ENCODE results near the gene ATP11A. TPM values are rescaled to one million over a fixed set of nuclear protein-coding genes. Genes with fewer than 3 reads are reported as not detected.
"Not testable (repeated sequence)": the region's sequence is repeated elsewhere in the genome, so short reads cannot be mapped to it uniquely, and the experiment has no call there.

ATP11A gene
- total RNA-seq, 1 donor from 2014 or later: 9.4 TPM

DNA sequence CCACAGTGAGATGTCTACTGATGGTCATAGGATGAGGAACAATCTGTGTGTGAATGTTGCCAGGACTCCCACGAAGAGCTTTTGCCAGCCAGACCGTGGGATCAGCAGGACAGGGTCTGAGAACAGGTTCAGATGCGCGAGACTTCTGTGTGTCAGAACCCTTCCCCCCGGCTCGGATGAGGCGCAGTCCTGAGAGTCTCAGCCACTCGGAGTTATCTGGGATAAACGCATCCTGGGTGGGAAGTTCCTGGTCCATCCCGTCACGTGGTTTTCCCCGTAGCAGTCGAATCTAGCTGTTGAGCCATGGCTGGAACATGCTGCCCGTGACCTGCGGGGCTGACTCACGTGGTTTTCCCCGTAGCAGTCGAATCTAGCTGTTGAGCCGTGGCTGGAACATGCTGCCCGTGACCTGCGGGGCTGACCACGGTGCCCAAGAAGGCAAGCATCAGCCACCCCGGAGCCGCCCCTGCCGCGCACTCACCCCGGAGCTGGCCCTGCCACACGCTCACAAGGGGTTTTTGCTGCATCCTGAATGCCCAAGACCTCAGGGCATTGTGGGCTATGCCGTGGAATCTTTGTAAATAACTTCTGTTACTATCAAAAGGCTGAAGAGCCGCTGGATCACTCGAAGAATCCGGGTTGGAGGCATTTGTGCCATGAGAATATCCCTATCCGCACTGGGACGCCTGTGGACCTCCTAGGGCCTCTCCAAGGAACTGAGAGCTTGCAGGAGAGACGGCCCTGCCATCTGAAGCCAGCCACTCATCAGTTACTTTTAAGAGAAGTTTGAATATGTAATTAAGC, 148.4 kb downstream of the ATP11A start:
- DNase-seq (ENCODE audit: low spot score): no peak

DNA sequence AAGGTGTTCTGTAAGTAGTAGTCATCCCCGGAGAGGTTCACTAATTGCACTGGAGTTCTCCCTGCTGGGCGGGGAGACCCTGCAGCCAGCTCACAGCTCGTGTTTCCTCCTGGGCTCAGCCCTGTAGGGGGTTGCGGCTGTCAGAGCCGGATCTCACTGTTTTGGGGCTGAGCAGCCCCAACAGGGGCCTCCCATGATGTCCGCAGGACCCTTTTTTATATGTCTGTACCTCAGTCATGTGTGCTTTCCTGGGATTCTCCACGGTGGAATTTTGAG, 148.9 kb downstream of the ATP11A start:
- DNase-seq (ENCODE audit: low spot score): no peak

DNA sequence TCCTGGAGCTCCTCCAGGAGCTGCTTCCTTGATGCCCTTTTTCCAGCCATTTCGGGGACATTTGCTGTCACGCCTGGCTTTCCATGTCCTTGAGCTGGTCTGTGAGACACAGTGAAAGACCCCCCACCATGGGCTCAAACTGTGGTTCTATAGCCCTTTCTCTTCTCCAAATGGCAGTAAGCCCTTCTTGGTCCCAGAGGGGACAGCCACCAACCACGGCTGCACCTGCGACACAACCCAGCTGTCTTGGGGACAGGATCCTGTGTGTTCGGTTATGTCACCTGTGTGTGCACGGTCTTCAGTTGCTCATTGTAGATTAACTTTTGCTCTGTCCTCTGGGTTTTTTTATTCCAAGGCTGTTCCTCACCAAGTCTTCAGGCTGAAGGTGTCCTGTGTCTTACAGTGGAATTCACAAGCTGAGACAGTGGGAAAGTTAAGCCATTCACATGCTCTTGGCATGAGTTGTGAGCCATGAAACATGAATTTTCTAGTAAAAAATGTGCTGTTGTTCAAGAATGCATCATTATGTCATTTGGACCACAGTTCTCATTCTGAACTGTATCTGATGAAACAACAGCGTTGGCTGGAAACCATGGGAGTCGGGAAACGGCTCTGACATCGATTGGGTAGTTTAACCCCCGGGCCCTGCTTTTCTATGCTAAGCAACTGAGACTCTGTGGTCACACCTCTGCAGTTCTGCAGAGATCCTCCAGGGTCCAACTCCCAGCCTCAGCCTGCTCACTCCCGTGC, 149.7 kb downstream of the ATP11A start:
- DNase-seq (ENCODE audit: low spot score): no peak

DNA sequence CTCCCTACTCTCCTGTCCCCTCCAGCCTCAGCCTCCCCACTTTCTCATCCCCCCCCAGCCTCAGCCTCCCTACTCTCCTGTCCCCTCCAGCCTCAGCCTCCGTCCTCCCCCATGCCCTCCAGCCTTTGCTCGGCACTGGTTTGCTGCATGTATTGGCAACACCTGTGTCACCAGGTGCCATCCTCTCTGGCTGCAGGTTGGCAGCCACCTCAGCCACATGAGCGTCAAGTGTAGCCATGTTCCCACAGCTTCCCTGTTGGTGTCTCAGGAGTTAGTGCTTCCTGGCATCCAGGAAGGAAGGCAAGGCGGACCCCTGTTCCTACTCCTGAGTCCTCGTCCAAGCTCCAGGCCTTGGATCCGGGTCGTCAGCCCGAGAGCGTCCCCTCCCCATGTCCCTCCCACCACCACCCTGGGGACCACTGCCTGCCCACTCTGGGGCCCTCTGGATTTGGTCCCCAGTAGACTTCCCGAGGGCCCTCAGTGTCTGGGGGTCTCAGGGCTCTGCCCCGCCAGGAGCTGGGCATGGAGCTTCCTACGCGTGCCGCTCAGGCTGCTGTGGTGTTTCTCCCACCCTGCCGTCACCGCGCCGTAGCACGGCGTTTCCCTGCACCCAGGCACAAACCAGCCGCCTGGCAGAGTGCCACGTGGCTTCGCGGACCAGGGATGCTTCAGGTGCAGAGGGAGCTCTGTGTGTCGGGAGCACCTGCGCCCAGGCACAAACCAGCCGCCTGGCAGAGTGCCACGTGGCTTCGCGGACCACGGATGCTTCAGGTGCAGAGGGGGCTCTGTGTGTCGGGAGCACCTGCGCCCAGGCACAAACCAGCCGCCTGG, 150.8 kb downstream of the ATP11A start:
- no peak for DNase-seq (ENCODE audit: low spot score)

DNA sequence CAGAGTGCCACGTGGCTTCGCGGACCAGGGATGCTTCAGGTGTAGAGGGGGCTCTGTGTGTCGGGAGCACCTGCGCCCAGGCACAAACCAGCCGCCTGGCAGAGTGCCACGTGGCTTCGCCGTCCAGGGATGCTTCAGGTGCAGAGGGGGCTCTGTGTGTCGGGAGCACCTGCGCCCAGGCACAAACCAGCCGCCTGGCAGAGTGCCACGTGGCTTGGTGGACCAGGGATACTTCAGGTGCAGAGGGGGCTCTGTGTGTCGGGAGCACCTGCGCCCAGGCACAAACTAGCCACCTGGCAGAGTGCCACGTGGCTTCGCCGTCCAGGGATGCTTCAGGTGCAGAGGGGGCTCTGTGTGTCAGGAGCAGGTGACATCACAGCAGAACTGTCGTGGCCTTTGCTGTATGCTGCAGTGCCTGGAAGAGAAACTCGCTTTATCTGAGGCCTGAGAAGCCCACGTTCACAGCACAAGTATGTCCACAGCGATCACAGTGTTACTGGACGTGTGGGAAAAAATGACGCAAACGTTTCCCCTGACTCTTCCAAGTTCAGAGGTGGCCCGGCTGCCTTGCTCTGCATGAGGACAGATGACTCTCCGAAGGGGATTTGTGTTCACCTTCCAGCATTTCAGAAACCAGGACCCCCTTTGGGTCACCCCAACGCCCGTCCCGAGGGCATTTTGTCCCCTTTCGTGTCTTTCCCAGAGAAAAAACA, 151.6 kb downstream of the ATP11A start:
- not testable (repeated sequence) for DNase-seq (ENCODE audit: low spot score)

DNA sequence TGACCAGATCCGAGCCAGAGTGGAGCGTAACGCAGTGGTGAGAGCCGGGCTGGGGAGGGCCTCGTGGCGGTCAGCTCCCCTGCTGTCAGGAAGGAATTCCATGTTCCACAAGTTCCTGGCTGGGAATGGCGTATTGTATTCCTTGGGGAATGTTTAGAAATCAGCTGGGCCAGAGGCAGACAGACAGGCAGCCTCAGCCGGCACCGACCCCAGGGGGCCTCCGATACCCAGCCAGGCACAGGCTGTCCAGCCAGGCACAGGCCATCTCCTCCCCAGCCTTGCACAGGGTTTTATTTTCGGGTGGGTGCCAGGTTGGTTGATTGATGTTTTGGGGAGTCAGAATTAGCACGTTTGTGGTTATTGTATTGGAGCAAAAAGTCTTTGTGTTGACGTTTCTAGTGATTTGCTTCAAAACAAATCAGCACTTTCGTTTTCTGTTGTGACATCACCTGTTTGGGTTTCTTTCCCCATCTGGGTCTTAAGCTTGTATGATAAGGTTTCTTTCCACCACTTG, 152.6 kb downstream of the ATP11A start:
- DNase-seq (ENCODE audit: low spot score): no peak

DNA sequence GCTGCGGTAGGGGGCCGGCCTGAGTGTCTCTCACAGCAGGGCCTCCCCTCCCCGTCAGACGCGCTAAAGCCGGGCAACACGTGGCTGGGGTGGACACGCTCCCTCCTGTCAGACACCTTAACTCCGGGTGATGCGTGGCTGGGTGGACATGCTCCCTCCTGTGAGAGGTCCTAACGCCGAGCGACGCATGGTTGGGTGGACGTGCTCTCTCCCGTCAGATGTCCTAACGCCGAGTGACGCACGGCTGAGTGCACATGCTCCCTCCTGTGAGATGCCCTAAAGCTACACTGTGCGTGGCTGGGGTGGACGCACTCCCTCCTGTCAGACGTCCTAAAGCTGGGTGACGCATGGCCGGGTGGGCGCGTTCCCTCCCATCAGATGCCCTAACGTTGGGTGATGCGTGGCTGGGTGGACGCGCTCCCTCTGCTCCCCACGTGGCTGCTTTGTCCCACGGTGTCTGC, 153.1 kb downstream of the ATP11A start:
- no peak for DNase-seq (ENCODE audit: low spot score)

DNA sequence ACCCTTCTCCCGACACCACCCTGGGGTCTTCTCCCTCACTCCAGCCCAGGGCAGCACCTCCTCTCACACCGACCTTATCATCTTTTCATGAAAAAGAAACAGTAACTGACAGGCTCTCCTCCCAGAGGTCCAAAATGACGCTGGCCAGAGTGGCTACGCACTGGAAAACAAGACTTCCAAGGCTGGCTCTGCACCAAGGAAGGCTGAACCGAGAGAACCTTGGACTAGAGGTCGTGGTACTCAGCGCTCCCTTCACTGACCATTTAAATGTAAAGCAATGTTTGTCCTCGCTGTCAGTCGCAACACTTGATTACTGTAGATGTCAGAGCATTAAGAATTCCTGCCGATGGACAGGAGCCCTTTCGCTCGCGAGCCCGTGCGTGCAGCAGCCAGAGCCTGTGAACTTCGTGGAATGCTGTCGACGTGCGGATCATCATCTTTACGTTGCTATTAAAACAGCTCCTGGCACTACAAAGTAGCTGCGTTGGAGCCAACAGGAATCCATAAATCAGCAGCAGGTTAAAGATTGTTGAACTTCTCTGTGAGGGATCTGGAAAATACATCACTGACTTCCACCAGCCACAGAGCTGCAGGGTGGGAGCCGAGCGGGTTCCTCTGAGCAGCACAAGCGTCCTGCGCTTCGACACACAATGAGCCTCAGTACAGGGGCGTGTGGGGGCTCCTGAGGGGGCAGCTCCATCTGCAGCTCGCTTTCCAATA, 153.7 kb downstream of the ATP11A start:
- peak; percentile 66 for DNase-seq (ENCODE audit: low spot score)

DNA sequence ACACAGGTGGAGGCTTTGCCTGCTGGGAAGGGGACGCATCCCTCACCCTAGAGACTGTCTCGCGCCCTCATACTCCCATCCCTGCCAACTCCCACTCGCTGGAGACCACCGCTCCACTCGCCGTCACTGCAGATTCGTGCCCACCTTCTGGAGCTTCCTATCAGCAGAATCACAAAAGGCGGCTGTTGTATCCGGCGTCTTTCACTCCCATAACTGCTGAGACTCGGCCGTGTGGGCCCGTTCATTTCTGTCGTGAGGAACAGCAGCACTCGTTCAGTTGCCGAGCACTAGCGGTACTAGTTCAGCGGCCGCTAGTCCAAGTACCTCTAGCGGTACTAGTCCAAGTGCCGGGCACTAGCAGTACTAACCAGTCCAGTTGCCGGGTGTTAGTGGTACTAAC, 154.6 kb downstream of the ATP11A start:
- DNase-seq (ENCODE audit: low spot score): no peak

DNA sequence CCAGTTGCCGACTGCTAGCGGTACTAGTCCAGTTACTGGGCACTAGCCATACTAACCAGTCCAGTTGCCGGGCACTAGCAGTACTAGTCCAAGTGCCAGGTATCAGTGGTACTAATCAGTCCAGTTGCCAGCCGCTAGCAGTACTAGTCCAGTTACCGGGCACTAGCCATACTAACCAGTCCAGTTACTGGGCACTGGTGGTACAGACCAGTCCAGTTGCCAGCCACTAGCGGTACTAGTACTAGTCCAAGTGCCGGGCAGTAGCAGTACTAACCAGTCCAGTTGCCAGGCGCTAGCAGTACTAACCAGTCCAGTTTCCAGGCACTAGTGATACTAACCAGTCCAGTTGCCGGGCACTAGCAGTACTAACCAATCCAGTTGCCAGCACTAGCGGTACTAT, 155.0 kb downstream of the ATP11A start:
- DNase-seq (ENCODE audit: low spot score): no peak

DNA sequence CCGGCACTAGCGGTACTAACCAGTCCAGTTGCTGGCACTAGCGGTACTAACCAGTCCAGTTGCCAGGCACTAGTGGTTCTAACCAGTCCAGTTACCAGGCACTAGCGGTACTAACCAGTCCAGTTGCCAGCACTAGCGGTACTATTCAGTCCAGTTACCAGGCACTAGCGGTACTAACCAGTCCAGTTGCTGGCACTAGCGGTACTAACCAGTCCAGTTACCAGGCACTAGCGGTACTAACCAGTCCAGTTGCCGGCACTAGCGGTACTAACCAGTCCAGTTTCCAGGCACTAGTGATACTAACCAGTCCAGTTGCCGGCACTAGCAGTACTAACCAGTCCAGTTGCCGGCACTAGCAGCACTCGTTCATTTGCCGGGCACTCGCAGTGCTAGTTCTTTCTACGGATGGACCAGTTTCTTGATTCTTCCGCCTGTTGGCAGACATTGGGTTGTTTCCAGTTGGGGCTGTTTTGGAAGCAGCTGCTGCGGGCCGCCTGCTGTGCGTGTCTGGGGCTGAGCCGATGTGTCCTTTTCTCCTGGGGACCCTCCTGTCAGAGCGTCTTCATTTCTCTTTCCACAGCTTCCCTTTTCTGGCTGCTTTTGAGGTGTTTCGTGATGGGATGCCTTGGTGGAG, 155.8 kb downstream of the ATP11A start:
- no peak for DNase-seq (ENCODE audit: low spot score)

DNA sequence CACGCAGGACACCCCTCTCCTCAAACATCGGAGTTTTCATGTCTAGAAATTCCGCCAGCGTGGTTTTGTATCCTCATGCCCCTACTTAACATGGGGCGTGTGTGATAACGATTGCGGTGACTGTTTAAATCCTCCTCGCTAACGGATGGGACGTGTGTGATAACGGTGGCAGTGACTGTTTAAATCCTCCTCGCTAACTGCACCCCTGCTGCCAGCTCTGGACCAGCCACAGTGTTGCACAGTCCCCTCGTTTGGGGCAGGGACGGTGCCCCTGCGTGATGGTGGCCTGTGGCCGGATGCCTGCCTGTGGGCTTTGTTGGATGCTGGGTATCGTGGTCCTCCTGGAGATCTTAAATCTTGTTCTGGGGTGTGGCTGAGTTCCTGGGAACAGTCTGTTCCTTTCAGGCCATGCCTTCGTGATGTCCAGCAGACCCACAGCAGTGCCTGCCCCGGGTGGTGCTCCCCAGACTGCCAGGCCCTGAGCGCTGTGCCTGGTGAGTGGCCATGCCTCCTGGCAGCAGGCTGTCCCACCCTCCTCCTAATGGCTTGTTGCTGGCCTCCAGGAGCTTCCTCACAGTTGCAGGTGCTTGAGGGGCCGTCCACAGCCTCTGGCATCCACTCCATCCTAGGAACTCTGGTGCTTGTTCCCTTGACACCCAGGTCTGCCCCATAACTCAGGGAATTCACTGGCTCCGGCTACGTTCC, 156.7 kb downstream of the ATP11A start:
- DNase-seq (ENCODE audit: low spot score): no peak

DNA sequence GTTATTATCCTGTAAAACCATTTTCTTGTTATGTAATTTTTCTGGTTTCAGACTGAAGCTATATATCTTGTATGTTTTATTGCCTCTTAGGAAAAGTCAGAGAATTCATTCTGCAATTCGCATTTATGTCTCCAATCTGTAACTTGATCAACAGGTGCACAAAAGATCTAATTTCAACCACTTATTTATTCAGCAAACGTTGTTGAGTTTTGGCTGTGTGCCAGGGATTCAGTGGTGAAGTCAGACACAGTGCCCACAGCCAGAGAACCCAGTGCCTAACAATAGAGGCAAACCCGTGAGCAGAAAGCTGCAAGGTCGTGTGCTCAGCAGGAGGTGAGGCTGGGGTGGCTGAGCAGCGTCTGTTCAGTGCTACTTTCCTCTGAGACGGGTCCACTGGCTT, 159.7 kb downstream of the ATP11A start:
- no peak for DNase-seq (ENCODE audit: low spot score)

DNA sequence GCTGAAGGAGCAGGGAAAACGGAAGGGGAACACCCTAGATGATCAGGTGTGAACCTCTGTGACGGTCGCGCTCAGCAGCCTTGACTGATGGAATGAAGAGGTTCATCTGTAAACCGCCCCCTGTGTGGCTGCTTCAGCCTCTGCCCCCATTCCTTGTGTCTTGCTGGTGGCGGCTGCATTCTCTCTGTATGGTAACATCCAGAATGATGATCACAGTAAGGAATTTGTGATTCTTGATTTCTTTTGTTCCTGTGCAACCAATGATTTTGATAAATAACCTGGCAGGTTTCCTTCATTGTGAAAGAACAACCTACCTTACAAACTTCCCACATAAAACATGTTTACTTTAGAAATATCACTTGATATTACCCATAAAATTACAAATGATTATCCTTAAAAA, 160.4 kb downstream of the ATP11A start:
- DNase-seq (ENCODE audit: low spot score): no peak

DNA sequence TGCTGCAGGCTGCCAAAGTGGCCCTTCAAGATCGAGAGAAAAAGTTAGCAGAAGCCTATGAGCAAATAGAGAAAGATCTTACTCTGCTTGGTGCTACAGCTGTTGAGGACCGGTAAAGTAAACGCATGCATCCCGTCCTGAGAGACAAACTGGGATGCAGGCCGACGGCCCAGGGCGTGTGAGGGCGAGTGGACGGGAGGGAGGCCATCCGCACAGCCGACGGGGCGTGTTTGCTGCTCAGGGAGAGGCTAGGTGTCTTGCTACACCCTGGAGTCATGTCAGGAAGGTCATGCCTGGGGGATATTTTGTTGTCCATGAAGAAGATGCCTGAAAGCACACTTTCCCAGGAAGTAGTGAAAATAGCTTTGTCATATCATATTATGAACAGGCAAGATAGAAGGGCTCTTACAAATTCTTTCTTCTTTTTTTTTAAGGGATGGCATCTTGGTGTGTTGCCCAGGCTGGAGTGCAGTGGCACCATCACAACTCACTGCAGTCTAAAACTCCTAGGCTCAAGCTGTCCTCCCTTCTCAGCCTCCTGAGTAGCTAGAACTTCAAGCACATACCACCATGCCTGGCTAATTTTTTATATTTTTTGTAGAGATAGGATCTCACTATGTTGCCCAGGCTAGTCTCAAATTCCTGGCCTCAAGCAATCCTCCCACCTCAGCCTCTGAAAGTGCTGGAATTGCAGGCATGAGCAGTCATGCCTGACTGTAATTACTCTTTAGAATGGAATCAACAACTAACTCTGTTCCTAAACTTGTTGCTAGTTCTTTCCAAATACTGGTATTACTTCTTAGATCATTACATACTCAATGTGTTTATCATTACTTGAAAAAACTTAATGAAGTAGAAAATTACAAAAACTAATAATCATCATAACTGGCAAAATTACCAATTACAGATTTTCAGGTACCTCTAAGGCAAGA, 161.5 kb downstream of the ATP11A start:
- no peak for DNase-seq (ENCODE audit: low spot score)

DNA sequence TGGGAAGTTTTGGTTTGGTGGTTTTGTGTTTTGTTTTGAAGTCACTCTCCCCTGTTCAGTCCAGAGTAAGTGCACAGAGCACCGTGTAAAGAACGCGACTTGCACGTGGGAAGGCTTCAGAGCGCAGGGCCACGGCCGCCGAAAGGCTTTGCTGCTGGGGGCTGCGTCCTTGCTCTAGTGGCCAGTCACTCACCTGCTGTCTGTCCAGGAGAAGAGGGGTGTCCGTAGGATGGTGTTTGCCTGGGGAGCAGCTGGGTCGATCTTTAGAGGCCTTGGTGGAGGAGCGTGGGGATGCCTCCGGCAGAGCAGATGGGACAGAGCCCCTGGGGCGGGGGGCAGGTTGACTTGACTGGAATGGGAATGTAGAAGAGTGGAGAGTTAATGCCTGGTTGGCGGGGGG, 162.6 kb downstream of the ATP11A start:
- DNase-seq (ENCODE audit: low spot score): no peak

DNA sequence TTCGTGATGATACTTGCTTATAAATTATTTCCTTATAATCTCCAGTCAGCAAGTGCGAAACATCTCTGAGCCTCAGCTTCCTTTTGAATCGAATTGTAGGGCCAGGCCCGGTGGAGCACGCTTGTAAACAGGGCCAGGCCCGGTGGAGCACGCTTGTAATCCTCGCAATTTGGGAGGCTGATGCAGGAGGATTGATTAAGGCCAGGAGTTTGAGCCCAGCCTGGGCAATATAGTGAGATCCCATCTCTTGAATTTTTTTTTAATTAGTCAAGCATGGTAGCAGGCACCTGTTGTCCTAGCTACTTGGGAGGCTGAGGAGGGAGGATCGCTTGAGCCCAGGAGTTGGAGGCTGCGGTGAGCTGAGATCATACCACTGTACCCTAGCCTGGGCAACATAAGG, 163.0 kb downstream of the ATP11A start:
- no peak for DNase-seq (ENCODE audit: low spot score)

DNA sequence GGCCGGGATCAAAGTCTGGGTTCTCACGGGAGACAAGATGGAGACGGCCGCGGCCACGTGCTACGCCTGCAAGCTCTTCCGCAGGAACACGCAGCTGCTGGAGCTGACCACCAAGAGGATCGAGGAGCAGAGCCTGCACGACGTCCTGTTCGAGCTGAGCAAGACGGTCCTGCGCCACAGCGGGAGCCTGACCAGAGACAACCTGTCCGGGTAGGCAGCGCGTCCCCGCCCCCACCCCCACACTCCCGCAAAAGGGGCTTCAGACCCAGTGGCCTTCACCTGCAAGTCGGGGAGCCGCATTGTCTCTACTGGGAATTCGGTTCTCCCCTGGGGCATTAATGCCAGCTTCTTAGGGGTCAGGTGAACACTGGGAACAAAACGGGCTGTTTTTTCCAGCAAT, 164.5 kb downstream of the ATP11A start:
- DNase-seq (ENCODE audit: low spot score): no peak

DNA sequence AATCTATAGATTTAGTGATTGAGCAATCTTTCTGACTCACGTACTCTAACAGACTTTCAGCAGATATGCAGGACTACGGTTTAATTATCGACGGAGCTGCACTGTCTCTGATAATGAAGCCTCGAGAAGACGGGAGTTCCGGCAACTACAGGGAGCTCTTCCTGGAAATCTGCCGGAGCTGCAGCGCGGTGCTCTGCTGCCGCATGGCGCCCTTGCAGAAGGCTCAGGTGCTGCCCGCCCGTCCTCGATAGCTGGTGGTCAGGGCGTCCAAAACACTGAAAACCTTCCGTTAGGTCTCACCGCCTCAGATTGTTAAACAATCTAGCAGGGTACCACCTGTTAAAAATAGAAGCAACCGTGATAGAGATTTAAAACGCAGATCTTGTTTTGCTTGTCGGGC, 166.0 kb downstream of the ATP11A start:
- no peak for DNase-seq (ENCODE audit: low spot score)

All from umbilical cord (tissue), 2 donors.